Astrocyte (in vitro differentiated cells and primary cell): Measurements from ENCODE around the gene POLR3C.

Source experiments
- EZH2 ChIP-seq: IDR thresholded peaks from 2 replicates; pipeline ENCODE4 v1.6.1; 2012; ENCODE audit warnings: mild to moderate bottlenecking, low read length, inconsistent platforms; ENCODE audit not compliant: insufficient read depth
- TF ChIP-seq, protein P1 (sequence below): IDR thresholded peaks from 2 replicates; pipeline ENCODE4 v1.5.1; 2011; ENCODE audit warnings: low read depth, mild to moderate bottlenecking, inconsistent platforms, low read length, moderate library complexity; ENCODE audit not compliant: insufficient read depth

- TF ChIP-seq, protein P1, sequence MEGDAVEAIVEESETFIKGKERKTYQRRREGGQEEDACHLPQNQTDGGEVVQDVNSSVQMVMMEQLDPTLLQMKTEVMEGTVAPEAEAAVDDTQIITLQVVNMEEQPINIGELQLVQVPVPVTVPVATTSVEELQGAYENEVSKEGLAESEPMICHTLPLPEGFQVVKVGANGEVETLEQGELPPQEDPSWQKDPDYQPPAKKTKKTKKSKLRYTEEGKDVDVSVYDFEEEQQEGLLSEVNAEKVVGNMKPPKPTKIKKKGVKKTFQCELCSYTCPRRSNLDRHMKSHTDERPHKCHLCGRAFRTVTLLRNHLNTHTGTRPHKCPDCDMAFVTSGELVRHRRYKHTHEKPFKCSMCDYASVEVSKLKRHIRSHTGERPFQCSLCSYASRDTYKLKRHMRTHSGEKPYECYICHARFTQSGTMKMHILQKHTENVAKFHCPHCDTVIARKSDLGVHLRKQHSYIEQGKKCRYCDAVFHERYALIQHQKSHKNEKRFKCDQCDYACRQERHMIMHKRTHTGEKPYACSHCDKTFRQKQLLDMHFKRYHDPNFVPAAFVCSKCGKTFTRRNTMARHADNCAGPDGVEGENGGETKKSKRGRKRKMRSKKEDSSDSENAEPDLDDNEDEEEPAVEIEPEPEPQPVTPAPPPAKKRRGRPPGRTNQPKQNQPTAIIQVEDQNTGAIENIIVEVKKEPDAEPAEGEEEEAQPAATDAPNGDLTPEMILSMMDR, result no peak
- no peak for TF ChIP-seq EZH2
Observed at GRCh38 chr1:145884675-145885074, 60.7 kb downstream of the POLR3C start.
